RKO (cell line): ENCODE measurements around the gene VCL.
A peak's percentile ranks its signal among the peaks of the same experiment; 100 is the strongest.

Source experiments
- DNase-seq: peaks from one replicate; pipeline ENCODE4 v3.0.0-alpha.2; 2016; ENCODE audit warnings: low spot score

Gene VCL

GRCh38 chr10:74077416-74077815 lies 79.5 kb downstream of the VCL start:
- DNase-seq = no peak

- DNase-seq = peak; percentile 4
Observed at GRCh38 chr10:74078037-74078436, 80.1 kb downstream of the VCL start.

GRCh38 chr10:74079028-74079935 lies 81.4 kb downstream of the VCL start:
- DNase-seq = no peak

- DNase-seq = peak; percentile 67
Observed at GRCh38 chr10:74079936-74080590, 82.1 kb downstream of the VCL start.

- peak; percentile 79 for DNase-seq
Observed at GRCh38 chr10:74081192-74081803, 83.4 kb downstream of the VCL start.

- DNase-seq = no peak
Observed at GRCh38 chr10:74081941-74082718, 84.2 kb downstream of the VCL start.

- DNase-seq = no peak
Observed at GRCh38 chr10:74083304-74083703, 85.4 kb downstream of the VCL start.

- no peak for DNase-seq
Observed at GRCh38 chr10:74084955-74085354, 87.0 kb downstream of the VCL start.

- no peak for DNase-seq
Observed at GRCh38 chr10:74086317-74086716, 88.4 kb downstream of the VCL start.

GRCh38 chr10:74088722-74089121 lies 90.8 kb downstream of the VCL start:
- no peak for DNase-seq

- DNase-seq = no peak
Observed at GRCh38 chr10:74092372-74092771, 94.5 kb downstream of the VCL start.

GRCh38 chr10:74093530-74094164 lies 95.7 kb downstream of the VCL start:
- no peak for DNase-seq

GRCh38 chr10:74094231-74094630 lies 96.3 kb downstream of the VCL start:
- no peak for DNase-seq

GRCh38 chr10:74096777-74097176 lies 98.9 kb downstream of the VCL start:
- no peak for DNase-seq

- no peak for DNase-seq
Observed at GRCh38 chr10:74097776-74098175, 99.9 kb downstream of the VCL start.

- DNase-seq = no peak
Observed at GRCh38 chr10:74099420-74099819, 101.5 kb downstream of the VCL start.

- no peak for DNase-seq
Observed at GRCh38 chr10:74099836-74100235, 101.9 kb downstream of the VCL start.

GRCh38 chr10:74103560-74104258 lies 105.8 kb downstream of the VCL start:
- peak; percentile 55 for DNase-seq

GRCh38 chr10:74104480-74104879 lies 106.6 kb downstream of the VCL start:
- no peak for DNase-seq

GRCh38 chr10:74104996-74105395 lies 107.1 kb downstream of the VCL start:
- no peak for DNase-seq

GRCh38 chr10:74107391-74107790 lies 109.5 kb downstream of the VCL start:
- no peak for DNase-seq
